GM20000 (cell line): ENCODE measurements around the gene KDM5A.

Experiments
- DNase-seq: peaks from one replicate; pipeline ENCODE4 v3.0.0; 2012; ENCODE audit warnings: low spot score
- TF ChIP-seq, protein P1 (sequence below): IDR thresholded peaks from 2 replicates; pipeline ENCODE4 v1.5.1; 2012; ENCODE audit warnings: mild to moderate bottlenecking, control low read depth; ENCODE audit errors: extremely low read depth, missing control alignments

The KDM5A gene

DNA sequence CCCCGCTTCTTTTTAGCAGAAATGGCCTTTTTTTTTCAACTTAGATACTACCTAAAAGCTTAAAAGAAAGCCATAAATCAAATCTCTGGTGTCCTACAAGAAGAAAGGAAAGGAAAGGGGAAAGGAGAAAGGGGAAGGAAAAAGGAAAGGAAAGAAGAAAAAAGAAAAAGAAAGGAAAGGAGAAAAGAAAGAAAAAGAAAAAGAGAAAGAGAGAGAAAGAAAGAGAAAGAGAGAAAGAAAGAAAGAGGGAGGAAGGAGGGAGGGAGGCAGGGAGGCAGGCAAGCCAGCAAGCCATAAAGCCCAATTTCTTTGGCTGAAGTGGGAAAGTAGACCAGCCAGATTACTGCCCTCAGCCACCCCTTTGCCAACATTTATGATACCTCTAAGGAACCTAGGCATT, 94.0 kb downstream of the KDM5A start:
- TF ChIP-seq, protein P1, sequence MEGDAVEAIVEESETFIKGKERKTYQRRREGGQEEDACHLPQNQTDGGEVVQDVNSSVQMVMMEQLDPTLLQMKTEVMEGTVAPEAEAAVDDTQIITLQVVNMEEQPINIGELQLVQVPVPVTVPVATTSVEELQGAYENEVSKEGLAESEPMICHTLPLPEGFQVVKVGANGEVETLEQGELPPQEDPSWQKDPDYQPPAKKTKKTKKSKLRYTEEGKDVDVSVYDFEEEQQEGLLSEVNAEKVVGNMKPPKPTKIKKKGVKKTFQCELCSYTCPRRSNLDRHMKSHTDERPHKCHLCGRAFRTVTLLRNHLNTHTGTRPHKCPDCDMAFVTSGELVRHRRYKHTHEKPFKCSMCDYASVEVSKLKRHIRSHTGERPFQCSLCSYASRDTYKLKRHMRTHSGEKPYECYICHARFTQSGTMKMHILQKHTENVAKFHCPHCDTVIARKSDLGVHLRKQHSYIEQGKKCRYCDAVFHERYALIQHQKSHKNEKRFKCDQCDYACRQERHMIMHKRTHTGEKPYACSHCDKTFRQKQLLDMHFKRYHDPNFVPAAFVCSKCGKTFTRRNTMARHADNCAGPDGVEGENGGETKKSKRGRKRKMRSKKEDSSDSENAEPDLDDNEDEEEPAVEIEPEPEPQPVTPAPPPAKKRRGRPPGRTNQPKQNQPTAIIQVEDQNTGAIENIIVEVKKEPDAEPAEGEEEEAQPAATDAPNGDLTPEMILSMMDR: no peak

GRCh38 chr12:293199-293598, 95.9 kb downstream of the KDM5A start:
- DNase-seq: no peak
- TF ChIP-seq, protein P1: no peak

More for the DNA sequence above, 94.0 kb downstream of the KDM5A start:
- no peak for DNase-seq

- TF ChIP-seq, protein P1: no peak
- DNase-seq: no peak
Observed at GRCh38 chr12:292186-292585, 96.9 kb downstream of the KDM5A start.

- TF ChIP-seq, protein P1: no peak
- DNase-seq: no peak
Observed at GRCh38 chr12:291153-291723, 97.9 kb downstream of the KDM5A start.

DNA sequence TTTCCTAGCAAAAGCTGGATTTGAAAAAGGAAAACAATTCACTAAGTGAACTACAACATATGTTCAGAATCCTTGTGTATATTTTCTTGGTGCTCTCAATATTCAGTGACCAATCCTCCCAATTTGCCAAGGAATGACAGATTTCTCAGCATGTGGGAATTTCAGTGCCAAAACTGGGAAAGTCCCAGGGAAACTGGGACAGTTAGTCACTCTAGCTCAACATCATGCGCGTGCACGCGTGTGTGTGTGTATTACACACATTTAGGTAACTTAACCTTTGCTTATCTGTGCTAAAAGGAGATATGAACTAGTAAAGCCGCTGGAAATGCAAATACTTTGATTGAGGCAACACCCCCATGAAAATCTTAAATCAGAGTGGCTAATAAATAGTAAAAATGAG, 100.4 kb downstream of the KDM5A start:
- TF ChIP-seq, protein P1: no peak

DNA sequence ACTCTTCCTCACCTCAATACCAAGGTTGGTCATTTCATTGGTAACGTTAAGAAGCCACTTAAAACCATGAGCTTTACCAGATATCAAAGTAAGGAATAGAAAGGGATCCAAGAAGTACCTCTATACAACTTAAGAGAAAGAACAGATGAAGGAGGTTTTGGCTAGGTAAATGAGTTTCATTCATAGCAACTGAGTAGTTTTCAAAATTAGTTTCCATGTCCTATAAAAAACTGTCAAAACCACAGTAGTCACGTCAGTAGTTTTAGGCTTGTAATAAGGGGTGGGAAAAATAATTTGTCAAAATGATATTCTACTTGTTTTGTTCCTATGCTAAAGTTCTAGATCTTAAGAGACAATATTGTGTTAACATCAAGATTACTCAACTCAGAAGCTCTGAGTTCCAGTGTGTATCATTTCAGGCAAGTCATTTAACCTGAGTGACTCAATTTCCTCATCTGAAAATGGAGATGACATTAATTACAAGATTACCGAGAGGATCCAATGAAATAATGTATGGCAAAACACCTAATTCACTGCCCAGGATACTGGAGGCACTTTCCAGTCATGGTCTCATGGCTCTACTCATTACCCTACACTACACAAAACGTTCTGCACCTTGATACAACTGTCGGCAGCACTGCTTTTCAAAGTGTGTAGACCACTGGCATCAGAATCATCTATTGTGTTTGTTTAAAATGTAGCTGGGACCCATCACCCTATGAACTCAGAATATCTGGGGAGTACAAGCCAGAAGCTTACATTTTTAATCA, 102.4 kb downstream of the KDM5A start:
- no peak for DNase-seq
- TF ChIP-seq, protein P1: no peak

More for the DNA sequence above, 100.4 kb downstream of the KDM5A start:
- no peak for DNase-seq

DNA sequence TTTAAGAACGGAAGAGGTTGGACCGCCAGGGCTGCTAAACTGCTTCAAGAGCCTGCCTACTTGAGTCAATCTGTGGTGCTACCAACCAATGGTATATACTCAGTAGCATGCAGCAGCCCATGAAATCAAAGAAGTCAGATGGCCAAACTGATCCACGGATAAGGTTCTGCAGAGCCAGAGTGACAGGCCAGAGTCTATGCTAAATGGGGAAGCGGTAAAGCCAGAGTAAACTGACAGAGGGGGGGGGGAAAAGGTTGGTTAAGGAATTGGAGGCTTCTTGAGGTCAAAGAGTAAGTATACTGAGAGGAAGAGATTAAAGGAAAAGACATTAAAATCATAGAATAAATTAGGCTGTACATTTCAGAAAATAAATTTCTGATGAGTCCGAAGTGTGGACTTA, 111.1 kb downstream of the KDM5A start:
- DNase-seq: no peak
- TF ChIP-seq, protein P1: no peak
